Amygdala (tissue), 56 donors: ENCODE measurements around the gene YBX3.

Experiments
- DNase-seq, 56 donors: peaks; one replicate each; lab custom pipeline; 2025; lab: John Stamatoyannopoulos, UW

The YBX3 gene

GRCh38 chr12:10673659-10674384 is 49.3 kb downstream of the YBX3 start, which contains the start of gene STYK1:
STYK1 (minus strand) TSS chr12:10674052; CDS start chr12:10634618, 39,434 bp downstream.
- DNase-seq = peak in 31 of 56 donors; percentile 3 to 69 (median 12)

- DNase-seq = no peak
These were observed 50.8 kb downstream of the YBX3 start for GRCh38 chr12:10672231-10672868.

GRCh38 chr12:10669533-10669932 is 53.6 kb downstream of the YBX3 start:
- no peak for DNase-seq

- DNase-seq = no peak
These were observed 54.6 kb downstream of the YBX3 start for GRCh38 chr12:10668526-10668925.

GRCh38 chr12:10667581-10667980 is 55.5 kb downstream of the YBX3 start:
- DNase-seq = no peak

- DNase-seq = no peak
These were observed 58.6 kb downstream of the YBX3 start for GRCh38 chr12:10664499-10664898.

GRCh38 chr12:10663869-10664268 is 59.3 kb downstream of the YBX3 start:
- DNase-seq = no peak

GRCh38 chr12:10661338-10661737 is 61.8 kb downstream of the YBX3 start:
- DNase-seq = no peak

GRCh38 chr12:10654003-10654402 is 69.1 kb downstream of the YBX3 start:
- DNase-seq = no peak

- no peak for DNase-seq
These were observed 70.9 kb downstream of the YBX3 start for GRCh38 chr12:10652192-10652591.
